Measurements from ENCODE around the gene CCDC157.

- TF ChIP-seq SPI1 (IDR thresholded peaks at IDR 0.05; ENCODE audit: borderline replicate concordance, low read depth), result no peak
- no peak for TF ChIP-seq CTCF (IDR thresholded peaks at IDR 0.05; ENCODE audit: insufficient read depth, low read length)
Observed at GRCh38 chr22:30314915-30315314, 41.9 kb upstream of the CCDC157 start.
